GM21723 (cell line): Measurements from ENCODE around the gene TRAK1.
A peak's percentile ranks its signal among the peaks of the same experiment; 100 is the strongest.

Source experiments
- ATAC-seq: cut with Tn5 transposase; IDR thresholded peaks from one replicate; pipeline ENCODE4 v1.9.1; 2021; ENCODE audit warnings: mild to moderate bottlenecking, moderate library complexity; ENCODE audit not compliant: unreplicated experiment

The TRAK1 gene

GRCh38 chr3:42194943-42195510, 103.9 kb downstream of the TRAK1 start:
- ATAC-seq = no peak

GRCh38 chr3:42195879-42196330, 104.7 kb downstream of the TRAK1 start:
- ATAC-seq = peak; percentile 72

GRCh38 chr3:42198709-42199108, 107.6 kb downstream of the TRAK1 start:
- no peak for ATAC-seq

GRCh38 chr3:42202217-42202865, 111.2 kb downstream of the TRAK1 start:
- ATAC-seq = no peak

GRCh38 chr3:42204867-42205599, 113.9 kb downstream of the TRAK1 start:
- no peak for ATAC-seq

GRCh38 chr3:42205800-42206514, 114.8 kb downstream of the TRAK1 start:
- peak; percentile 84 for ATAC-seq

DNA sequence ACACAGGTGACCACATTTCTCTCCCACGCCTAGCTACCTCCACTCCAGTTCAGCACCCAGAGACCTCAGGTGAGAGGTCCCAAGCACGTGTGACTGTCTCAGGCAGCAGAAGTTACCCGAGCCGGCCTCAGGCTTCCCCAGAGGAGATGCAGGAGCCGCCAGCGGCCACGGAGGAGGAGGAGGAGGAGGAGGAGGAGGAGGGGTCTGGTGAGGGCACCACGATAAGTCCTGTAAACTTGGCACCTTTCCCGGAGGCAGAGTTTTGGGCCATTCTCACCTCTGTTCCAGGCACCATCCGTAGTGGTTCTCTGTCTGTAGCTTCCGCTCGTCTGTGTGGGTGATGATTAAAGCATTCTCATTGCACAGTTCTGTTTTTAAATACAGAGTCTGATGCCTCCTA, 118.8 kb downstream of the TRAK1 start:
- ATAC-seq = no peak

DNA sequence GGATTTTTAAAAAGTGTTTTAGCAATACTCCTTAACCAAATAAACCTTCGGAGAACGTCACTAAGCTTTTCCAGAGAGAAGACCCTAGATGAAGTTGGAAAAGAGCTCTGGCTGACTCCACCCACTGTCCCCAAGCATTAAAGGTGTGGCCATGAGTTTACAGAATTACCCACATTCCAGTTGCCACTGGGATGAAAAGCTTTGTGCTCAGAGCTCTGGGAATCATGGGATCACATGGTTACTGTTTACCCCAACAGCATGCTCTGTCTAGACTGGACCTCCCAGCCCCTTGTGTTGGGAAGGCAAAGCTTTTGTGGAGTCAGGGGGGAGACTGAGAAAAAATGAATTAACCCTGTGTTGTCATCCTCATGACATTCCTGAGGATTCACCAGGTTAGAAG, 119.6 kb downstream of the TRAK1 start:
- ATAC-seq = no peak

- ATAC-seq = peak; percentile 46
Measured at GRCh38 chr3:42213417-42213816, 122.3 kb downstream of the TRAK1 start.

- ATAC-seq = peak; percentile 35
Measured at GRCh38 chr3:42214064-42214463, 122.9 kb downstream of the TRAK1 start.

DNA sequence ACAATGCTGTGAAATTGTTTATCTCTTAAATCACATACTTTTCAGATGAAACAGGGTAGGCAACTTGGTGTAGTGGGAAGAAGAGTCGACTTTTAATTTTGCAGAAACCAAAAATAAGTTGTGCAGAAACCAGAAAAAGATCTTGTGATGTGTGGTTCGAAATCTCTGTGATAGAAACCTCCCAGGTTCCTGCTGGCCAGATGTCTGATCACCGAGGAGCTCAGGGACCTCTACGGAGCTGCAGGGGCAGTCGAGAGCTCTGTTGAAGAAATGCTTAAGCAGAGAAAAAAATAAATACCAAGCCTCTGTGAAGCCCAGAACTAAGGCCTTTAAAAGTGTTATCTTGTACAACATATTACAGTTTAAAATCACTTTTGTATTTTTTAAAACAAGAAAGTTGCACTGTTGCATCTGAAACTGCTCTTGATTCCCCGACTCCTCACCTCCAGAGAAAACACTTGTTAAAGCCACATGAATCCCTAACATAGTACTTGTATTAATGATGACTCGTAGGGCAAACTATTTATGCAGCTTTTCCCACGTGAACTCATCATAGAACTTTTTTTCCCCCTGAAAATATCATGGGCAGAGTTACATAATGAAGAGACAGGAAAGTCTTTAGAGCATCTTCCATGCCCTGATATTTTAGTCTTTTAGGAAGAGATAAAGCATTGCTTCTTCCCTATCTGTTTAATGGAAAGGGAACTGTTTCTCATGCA, 123.6 kb downstream of the TRAK1 start:
- peak; percentile 60 for ATAC-seq

DNA sequence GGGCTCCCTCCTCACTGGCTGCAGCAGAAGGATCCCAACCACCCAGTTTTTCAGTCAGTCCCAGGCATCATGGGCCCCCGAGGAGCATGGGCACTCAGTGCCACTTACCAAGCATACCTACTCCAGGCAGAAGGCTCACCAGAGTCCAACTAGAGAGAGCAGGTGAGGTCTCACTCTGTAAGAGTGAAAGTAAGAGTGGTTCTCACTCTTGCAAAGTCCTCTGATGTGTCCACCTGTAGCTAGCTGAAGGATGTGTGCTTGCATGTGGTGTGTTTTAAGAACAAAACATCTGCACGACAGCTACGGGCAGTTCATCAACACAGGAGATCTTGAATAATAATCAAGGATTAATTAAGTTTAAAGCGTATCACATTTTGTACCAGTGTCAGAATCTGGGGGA, 125.1 kb downstream of the TRAK1 start:
- ATAC-seq = peak; percentile 59

DNA sequence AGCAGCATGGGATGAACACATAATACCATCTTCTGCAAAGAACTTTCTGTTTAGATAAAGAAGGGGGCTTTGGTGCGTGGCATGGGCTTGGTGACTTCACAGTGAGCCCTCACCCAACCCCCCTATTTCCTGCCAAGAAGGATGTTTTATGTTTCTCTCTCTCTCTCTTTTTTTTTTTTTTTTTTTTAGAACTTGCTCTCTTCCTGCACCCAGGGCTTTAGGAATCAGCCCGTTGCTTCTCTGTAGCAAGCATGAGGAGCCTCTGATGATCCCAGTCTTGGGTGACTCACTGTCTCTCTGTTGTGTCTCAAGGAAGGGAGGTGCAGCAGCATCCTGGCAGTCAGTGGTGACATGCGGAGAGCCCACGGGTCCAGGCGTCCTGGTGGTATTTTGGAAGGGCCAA, 125.8 kb downstream of the TRAK1 start:
- ATAC-seq = no peak

DNA sequence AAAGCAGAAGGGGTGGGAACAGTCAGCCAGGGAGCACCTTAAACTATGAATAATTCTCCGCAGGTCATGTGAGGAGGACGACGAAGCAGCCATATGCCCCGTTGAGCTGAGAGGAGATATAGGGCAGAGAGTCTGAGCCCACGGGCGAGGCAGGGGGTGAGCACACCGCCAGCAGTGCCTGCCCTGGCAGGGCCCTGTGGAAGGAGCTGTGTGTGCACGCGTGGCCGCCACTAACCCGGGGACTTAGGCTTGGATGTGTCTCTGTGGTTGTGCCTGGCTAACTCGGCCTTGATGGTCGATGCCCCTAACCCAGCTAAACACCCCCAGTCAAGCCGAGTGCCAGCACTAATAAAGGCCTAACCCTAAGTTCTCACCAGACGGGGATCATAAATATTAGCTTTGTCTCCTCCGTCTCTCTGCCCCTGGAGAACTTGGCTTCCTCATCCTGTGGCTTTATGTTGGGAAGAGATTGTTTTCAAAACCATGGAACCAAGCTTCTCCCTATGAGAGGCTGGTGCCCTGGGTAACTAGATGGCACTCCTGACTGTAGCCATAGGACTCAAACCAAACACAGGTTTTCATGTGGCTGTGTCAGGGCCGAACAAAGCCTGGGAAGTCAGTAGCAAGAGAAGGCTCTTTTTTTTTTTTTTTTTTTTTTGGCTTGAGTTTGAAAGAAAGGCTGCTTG, 129.4 kb downstream of the TRAK1 start:
- no peak for ATAC-seq

DNA sequence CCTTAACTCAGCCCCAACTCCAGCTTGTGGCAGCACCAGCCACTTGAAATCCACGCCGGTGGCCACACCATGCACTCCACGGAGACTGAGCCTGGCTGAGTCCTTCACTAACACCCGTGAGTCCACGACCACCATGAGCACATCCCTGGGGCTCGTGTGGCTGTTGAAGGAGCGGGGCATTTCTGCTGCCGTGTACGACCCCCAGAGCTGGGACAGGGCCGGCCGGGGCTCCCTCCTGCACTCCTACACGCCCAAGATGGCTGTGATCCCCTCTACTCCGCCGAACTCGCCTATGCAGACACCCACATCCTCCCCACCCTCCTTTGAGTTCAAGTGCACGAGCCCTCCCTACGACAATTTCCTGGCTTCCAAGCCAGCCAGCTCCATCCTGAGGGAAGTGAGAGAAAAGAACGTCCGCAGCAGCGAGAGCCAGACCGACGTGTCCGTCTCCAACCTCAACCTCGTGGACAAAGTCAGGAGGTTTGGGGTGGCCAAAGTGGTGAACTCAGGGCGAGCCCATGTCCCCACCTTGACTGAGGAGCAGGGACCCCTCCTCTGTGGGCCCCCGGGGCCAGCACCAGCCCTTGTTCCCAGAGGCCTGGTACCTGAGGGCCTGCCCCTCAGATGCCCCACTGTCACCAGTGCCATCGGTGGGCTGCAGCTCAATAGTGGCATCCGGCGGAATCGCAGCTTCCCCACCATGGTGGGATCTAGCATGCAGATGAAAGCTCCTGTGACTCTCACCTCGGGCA, 132.0 kb downstream of the TRAK1 start:
- ATAC-seq = no peak

- ATAC-seq = no peak
Measured at GRCh38 chr3:42224178-42224577, 133.0 kb downstream of the TRAK1 start.

DNA sequence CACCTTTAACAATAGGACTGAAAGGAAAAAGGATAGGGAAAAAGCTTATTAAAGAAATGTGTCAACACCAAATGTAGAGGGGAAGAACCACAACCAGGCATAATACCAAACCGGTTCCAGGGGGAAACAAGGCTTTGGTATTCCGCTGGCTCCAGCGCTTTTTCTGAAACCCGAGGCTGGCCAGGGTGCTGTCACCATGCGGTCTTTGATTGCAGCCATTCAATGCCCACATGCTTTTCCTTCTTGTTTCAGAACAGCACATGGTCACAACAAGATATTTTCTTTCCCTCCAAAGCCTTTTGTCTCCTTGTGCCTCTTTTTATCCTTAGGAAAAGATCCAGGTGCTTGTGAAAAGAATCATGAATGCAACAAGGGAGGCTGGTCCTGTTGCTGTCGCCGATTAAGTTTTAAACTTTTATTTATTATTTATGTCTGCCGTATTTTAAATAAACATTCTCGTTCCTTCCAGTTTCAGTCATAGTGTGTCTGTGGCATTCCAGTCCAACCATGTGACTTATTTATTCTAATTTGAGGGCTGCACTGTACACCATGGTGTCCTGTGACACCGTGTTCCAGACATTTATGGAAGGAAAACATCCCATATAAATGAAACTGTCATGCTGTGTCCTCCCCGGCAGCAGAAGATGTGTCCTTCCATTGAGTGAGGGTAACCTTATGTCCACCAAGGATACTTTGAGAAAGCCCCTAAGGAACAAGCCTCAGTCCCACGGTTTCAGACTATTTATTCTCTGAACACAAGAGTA, 133.7 kb downstream of the TRAK1 start:
- ATAC-seq = no peak

DNA sequence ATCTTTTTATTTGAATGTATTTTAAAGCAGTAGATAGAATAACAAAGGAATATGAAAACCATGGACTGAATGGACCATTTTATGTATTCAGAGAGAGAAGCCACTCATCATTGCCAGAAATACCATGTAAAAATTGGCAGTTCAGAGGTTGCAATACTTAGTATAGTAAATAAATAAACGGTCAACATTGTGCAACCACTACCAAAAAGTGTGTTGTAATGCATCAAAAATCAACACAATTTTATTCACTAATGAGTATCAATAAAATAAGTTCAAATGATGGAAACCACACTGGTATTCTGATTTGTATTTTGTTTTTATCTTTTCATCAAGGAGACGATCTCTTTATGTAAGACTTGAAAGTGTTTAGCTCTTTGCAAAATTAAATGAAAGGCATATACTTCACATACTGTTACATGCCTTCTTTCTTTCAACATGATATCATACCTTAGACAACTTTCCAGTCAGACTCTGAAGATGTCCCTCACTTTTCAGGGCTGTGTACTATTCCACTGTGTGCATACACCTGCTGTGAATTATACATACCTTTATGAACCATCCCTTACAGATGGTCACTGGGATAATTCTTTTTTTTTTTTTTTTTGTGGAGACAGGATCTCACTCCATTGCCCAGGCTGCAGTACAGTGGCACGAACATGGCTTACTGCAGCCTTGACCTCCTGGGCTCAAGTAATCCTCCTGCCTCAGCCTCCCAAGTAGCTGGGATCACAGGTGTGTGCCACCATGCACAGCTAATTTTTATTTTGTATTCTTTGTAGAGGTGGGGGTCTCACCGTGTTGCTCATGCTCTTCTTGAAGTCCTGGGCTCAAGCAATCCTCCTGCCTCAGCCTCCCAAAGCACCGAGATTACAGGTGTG, 134.6 kb downstream of the TRAK1 start:
- ATAC-seq = no peak
